Measurements from ENCODE around the gene LARP6. TPM values are rescaled to one million over a fixed set of nuclear protein-coding genes. Genes with fewer than 3 reads are reported as not detected.
"Not testable (repeated sequence)": the region's sequence is repeated elsewhere in the genome, so short reads cannot be mapped to it uniquely, and the experiment has no call there.

Gene LARP6
- total and polyA plus RNA-seq, 2 experiments from 2014 or later: 20.0 to 22.4 TPM

DNA sequence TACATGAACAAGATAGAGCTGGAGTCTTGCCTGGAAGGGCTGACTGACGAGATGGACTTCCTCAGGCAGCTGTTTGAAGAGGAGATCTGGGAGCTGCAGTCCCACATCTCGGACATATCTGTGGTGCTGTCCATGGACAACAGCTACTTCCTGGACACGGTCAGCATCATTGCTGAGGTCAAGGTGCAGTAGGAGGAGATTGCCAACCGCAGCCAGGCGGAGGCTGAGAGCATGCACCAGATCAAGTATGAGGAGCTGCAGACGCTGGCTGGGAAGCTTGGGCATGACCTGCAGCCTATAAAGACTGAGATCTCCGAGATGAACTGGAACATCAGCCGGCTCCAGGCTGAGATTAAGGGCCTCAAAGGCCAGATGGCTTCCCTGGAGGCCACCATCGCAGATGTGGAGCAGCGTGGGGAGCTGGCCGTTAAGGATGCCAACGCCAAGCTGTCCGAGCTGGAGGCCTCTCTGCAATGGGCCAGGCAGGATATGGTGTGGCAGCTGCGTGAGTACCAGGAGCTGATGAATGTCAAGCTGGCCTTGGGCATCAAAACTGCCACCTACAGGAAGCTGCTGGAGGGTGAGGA, 5.5 kb upstream of the LARP6 start (continued):
- TF ChIP-seq, protein P1, sequence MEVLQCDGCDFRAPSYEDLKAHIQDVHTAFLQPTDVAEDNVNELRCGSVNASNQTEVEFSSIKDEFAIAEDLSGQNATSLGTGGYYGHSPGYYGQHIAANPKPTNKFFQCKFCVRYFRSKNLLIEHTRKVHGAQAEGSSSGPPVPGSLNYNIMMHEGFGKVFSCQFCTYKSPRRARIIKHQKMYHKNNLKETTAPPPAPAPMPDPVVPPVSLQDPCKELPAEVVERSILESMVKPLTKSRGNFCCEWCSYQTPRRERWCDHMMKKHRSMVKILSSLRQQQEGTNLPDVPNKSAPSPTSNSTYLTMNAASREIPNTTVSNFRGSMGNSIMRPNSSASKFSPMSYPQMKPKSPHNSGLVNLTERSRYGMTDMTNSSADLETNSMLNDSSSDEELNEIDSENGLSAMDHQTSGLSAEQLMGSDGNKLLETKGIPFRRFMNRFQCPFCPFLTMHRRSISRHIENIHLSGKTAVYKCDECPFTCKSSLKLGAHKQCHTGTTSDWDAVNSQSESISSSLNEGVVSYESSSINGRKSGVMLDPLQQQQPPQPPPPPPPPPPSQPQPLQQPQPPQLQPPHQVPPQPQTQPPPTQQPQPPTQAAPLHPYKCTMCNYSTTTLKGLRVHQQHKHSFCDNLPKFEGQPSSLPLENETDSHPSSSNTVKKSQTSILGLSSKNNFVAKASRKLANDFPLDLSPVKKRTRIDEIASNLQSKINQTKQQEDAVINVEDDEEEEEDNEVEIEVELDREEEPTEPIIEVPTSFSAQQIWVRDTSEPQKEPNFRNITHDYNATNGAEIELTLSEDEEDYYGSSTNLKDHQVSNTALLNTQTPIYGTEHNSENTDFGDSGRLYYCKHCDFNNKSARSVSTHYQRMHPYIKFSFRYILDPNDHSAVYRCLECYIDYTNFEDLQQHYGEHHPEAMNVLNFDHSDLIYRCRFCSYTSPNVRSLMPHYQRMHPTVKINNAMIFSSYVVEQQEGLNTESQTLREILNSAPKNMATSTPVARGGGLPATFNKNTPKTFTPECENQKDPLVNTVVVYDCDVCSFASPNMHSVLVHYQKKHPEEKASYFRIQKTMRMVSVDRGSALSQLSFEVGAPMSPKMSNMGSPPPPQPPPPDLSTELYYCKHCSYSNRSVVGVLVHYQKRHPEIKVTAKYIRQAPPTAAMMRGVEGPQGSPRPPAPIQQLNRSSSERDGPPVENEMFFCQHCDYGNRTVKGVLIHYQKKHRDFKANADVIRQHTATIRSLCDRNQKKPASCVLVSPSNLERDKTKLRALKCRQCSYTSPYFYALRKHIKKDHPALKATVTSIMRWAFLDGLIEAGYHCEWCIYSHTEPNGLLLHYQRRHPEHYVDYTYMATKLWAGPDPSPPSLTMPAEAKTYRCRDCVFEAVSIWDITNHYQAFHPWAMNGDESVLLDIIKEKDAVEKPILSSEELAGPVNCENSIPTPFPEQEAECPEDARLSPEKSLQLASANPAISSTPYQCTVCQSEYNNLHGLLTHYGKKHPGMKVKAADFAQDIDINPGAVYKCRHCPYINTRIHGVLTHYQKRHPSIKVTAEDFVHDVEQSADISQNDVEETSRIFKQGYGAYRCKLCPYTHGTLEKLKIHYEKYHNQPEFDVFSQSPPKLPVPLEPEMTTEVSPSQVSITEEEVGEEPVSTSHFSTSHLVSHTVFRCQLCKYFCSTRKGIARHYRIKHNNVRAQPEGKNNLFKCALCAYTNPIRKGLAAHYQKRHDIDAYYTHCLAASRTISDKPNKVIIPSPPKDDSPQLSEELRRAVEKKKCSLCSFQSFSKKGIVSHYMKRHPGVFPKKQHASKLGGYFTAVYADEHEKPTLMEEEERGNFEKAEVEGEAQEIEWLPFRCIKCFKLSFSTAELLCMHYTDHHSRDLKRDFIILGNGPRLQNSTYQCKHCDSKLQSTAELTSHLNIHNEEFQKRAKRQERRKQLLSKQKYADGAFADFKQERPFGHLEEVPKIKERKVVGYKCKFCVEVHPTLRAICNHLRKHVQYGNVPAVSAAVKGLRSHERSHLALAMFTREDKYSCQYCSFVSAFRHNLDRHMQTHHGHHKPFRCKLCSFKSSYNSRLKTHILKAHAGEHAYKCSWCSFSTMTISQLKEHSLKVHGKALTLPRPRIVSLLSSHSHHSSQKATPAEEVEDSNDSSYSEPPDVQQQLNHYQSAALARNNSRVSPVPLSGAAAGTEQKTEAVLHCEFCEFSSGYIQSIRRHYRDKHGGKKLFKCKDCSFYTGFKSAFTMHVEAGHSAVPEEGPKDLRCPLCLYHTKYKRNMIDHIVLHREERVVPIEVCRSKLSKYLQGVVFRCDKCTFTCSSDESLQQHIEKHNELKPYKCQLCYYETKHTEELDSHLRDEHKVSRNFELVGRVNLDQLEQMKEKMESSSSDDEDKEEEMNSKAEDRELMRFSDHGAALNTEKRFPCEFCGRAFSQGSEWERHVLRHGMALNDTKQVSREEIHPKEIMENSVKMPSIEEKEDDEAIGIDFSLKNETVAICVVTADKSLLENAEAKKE (CRISPR knock-in tag; IDR thresholded peaks at IDR 0.05): no peak
- TF ChIP-seq NANOG (IDR thresholded peaks at IDR 0.05; ENCODE audit: borderline replicate concordance): no peak
- TF ChIP-seq, protein P2, sequence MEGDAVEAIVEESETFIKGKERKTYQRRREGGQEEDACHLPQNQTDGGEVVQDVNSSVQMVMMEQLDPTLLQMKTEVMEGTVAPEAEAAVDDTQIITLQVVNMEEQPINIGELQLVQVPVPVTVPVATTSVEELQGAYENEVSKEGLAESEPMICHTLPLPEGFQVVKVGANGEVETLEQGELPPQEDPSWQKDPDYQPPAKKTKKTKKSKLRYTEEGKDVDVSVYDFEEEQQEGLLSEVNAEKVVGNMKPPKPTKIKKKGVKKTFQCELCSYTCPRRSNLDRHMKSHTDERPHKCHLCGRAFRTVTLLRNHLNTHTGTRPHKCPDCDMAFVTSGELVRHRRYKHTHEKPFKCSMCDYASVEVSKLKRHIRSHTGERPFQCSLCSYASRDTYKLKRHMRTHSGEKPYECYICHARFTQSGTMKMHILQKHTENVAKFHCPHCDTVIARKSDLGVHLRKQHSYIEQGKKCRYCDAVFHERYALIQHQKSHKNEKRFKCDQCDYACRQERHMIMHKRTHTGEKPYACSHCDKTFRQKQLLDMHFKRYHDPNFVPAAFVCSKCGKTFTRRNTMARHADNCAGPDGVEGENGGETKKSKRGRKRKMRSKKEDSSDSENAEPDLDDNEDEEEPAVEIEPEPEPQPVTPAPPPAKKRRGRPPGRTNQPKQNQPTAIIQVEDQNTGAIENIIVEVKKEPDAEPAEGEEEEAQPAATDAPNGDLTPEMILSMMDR (conservative IDR thresholded peaks at IDR 0.05; ENCODE audit: low read depth in 2 of 2): no peak
- TF ChIP-seq POLR2AphosphoS5 (IDR thresholded peaks at IDR 0.05; ENCODE audit: low read depth): no peak
- no peak for TF ChIP-seq CREB1 (CRISPR knock-in tag; IDR thresholded peaks at IDR 0.05; ENCODE audit: low read depth)
- TF ChIP-seq, protein P3, sequence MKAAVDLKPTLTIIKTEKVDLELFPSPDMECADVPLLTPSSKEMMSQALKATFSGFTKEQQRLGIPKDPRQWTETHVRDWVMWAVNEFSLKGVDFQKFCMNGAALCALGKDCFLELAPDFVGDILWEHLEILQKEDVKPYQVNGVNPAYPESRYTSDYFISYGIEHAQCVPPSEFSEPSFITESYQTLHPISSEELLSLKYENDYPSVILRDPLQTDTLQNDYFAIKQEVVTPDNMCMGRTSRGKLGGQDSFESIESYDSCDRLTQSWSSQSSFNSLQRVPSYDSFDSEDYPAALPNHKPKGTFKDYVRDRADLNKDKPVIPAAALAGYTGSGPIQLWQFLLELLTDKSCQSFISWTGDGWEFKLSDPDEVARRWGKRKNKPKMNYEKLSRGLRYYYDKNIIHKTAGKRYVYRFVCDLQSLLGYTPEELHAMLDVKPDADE (IDR thresholded peaks at IDR 0.05): no peak
- no peak for TF ChIP-seq STAT1 (IDR thresholded peaks at IDR 0.05; ENCODE audit: unreplicated experiment)

DNA sequence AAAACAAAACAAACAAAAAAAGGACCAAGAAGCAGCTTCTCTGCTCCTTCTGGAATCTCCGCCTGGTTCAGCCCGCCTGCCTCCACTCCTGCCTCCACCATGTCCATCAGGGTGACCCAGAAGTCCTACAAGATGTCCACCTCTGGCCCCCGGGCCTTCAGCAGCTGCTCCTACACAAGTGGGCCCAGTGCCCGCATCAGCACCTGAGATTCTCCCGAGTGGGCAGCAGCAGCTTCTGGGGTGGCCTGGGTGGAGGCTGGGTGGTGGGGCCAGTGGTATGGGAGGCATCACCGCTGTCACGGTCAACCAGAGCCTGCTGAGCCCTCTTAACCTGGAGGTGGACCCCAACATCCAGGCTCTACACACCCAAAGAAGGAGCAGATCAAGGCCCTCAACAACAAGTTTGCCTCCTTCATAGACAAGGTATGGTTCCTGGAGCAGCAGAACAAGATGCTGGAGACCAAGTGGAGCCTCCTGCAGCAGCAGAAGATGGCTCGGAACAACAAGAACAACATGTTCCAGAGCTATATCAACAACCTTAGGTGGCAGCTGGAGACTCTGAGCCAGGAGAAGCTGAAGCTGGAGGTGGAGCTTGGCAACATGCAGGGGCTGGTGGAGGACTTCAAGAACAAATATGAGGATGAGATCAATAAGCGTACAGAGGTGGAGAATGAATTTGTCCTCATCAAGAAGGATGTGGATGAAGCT, 4.8 kb upstream of the LARP6 start:
- ATAC-seq; H3K4me1 ChIP-seq (ENCODE audit: insufficient read depth); DNase-seq (ENCODE audit: low spot score); H3F3A ChIP-seq (replicated peaks; ENCODE audit: low read depth); H3K9me2 ChIP-seq (ENCODE audit: insufficient read depth); H3K79me2 ChIP-seq (replicated peaks; ENCODE audit: insufficient read depth); H3K4me3 Mint-ChIP-seq; H3K9me3 Mint-ChIP-seq; H3K36me3 Mint-ChIP-seq (ENCODE audit: low read depth); H3K4me1 Mint-ChIP-seq; H3K36me3 ChIP-seq (ENCODE audit: insufficient read depth); H2AFZ ChIP-seq; H4K20me1 ChIP-seq (replicated peaks; ENCODE audit: insufficient read depth); H3K27ac ChIP-seq (ENCODE audit: low read depth); H3K27me3 Mint-ChIP-seq (ENCODE audit: insufficient read depth, low read depth, poor library complexity); H3K27ac Mint-ChIP-seq; H3K4me3 ChIP-seq; H3K4me2 ChIP-seq: not testable (repeated sequence)
- peaks cover 10% of the 10 kb centered on the region for H3K27me3 ChIP-seq (ENCODE audit: insufficient read depth)

Measured in GM23338 (cell line).